Pancreas (tissue), 10 donors: Measurements from ENCODE around the gene ANKRD34A. TPM values are rescaled to one million over a fixed set of nuclear protein-coding genes. Genes with fewer than 3 reads are reported as not detected.
A peak's percentile ranks its signal among the peaks of the same experiment; 100 is the strongest.

Experiments used
- ATAC-seq, 4 donors: fragments of 200-7000 bp; cut with Tn5 transposase; one replicate each; pipeline versions ENCODE4 v1.8.0 to v1.9.1; 2020; ENCODE audit warnings: mild to moderate bottlenecking in 4 of 4, moderate library complexity in 4 of 4
- DNase-seq, 6 donors: peaks; one replicate each; pipeline ENCODE4 v3.0.0-alpha.2; 2020
- FAIRE-seq: peaks from 2 replicates; lab custom pipeline; 2012; peaks lifted over from hg19 to GRCh38; lab: Jason Lieb, UNC
- H3K27ac ChIP-seq, 4 donors: fragments of 200-600 bp; sonication (generic); 1 replicate in 3 of 4; 2 replicates in 1 of 4; pipeline versions ENCODE4 v1.5.0 to v1.8.0; 2020
- H3K27me3 ChIP-seq, 4 donors: fragments of 200-600 bp; one replicate each; pipeline ENCODE4 v1.8.0; 2021
- H3K36me3 ChIP-seq, 3 donors: fragments of 200-600 bp; sonication (generic) in 1 of 3; one replicate each; pipeline versions ENCODE4 v1.5.0 to v1.8.0; 2020 to 2021
- H3K4me1 ChIP-seq, 3 donors: fragments of 200-600 bp; one replicate each; pipeline ENCODE4 v1.8.0; 2021
- H3K4me3 ChIP-seq, 4 donors: fragments of 200-600 bp; sonication (generic) in 2 of 4; one replicate each; pipeline versions ENCODE4 v1.5.0 to v1.8.0; 2020 to 2021
- H3K9me3 ChIP-seq, 4 donors: fragments of 200-600 bp; one replicate each; pipeline ENCODE4 v1.8.0; 2021
- CTCF ChIP-seq, 4 donors: fragments of 200-600 bp; sonication (generic) in 3 of 4; IDR thresholded peaks; one replicate each; pipeline versions ENCODE4 v1.5.0 to v1.8.0; 2021; ENCODE audit warnings: antibody characterized with exemption in 4 of 4
- WGBS, 2 donors: extraction: QIAGEN DNeasy Blood & Tissue Kit; methylation state at CpG; one replicate each; pipeline ENCODE4 v1.1.7; 2013; 5-methylcytosine and 5-hydroxymethylcytosine counted together
- intact Hi-C, 3 donors: fragments of 100-400 bp; cut with DNase I; formaldehyde crosslinking; loops; one replicate each; pipeline versions ENCODE4 v1.11.1 to v1.14.2; 2022
- polyA plus RNA-seq, 2 donors: library from polyadenylated mRNA; stranded (reverse); fragments of 200-250 nt; gene quantifications; one replicate each; pipeline ENCODE4 v1.2.3, GENCODE V29; 2013
- total RNA-seq, 6 donors: library from RNA; stranded (reverse); fragmentation: NEBNext Ultra II Directional in 4 of 6; extraction: Animal tissue kit (Norgen Biotek cat#: 25700) in 4 of 6; gene quantifications; one replicate each; pipeline versions ENCODE4 v1.2.1 to v1.2.4, GENCODE V29; 2021 to 2023
- donor health status: healthy with polysubstance abuse.
- donor health status: DM: no; HTN: no; CAD: no; lungs with moderate emphysema.
- donor health status: DM: no; HTN: no; CAD: no.
- donor health status: control.
- donor health status: control.
- donor health status: Bipolar disorder and iron deficiency.
- donor health status: DM: yes; HTN: yes; CAD: no.
- donor health status: DM: no; HTN: no; CAD: no.
- donor health status: DM: no; HTN: no; CAD: no.
- donor health status: DM: yes; HTN: yes; CAD: no.

ANKRD34A gene
- total and polyA plus RNA-seq, 8 donors, result 0.04 to 0.38 (median 0.23) TPM

- no peak for TF ChIP-seq CTCF (IDR thresholded peaks at IDR 0.05)
- Histone ChIP-seq H3K27ac (peak within 1 kb of the TSS; percentile 27 to 89 (median 80)), H3K4me3 (peak within 1 kb of the TSS; percentile 43 to 93 (median 78)), H3K36me3 (no peaks in the 10 kb centered on the region), H3K27me3 (no peaks in the 10 kb centered on the region), H3K9me3 (no peaks in the 10 kb centered on the region), H3K4me1 (peaks cover 7 to 35% (median 24%) of the 10 kb centered on the region in 3 donors)
- ATAC-seq (peak; percentile 89 to 93 (median 92)), FAIRE-seq (no peak), DNase-seq (peak; percentile 91 to 98 (median 96))
- 0 to 1% methylated on average over 60 of the region's 60 CpGs for WGBS, 2 donors
- intact Hi-C loops, result no loop called here
Measured at GRCh38 chr1:145957443-145958319, 6.7 kb downstream of the ANKRD34A start, which contains the start of gene LIX1L. Gene LIX1L (minus strand): TSS chr1:145958017. CDS start chr1:145957927, 90 bp downstream.

- Histone ChIP-seq H3K27me3 (no peaks in the 10 kb centered on the region), H3K9me3 (no peaks in the 10 kb centered on the region), H3K4me1 (peaks cover 7 to 35% (median 22%) of the 10 kb centered on the region in 3 donors), H3K4me3 (peak overlapping the region; percentile 43 to 93 (median 78)), H3K27ac (peak overlapping the region in 3 of 4 donors; percentile 27 to 89 (median 84)), H3K36me3 (no peaks in the 10 kb centered on the region)
- DNase-seq, result no peak
- 9 to 15% methylated on average over 3 of the region's 3 CpGs for WGBS, 2 donors
- no peak for ATAC-seq
- no peak for TF ChIP-seq CTCF (IDR thresholded peaks at IDR 0.05)
- no peak for FAIRE-seq
- intact Hi-C loops, result no loop called here
Measured at GRCh38 chr1:145956781-145957442, 7.5 kb downstream of the ANKRD34A start.

- H3K36me3 ChIP-seq, result no peaks in the 10 kb centered on the region
- H3K4me3 ChIP-seq, result peak overlapping the region in 1 of 4 donors; percentile 83
- no peaks in the 10 kb centered on the region for H3K9me3 ChIP-seq
- TF ChIP-seq CTCF (IDR thresholded peaks at IDR 0.05), result no peak
- H3K27ac ChIP-seq, result peak overlapping the region in 2 of 4 donors; percentile 84 to 89
- ATAC-seq (no peak), FAIRE-seq (no peak), DNase-seq (no peak)
- intact Hi-C loops, result no loop called here
- peaks cover 2 to 30% (median 16%) of the 10 kb centered on the region in 3 donors for H3K4me1 ChIP-seq
- no peaks in the 10 kb centered on the region for H3K27me3 ChIP-seq
Measured at GRCh38 chr1:145956361-145956760, 8.0 kb downstream of the ANKRD34A start.

GRCh38 chr1:145955436-145955835 is 8.9 kb downstream of the ANKRD34A start:
- 46 to 56% methylated on average over 2 of the region's 2 CpGs for WGBS, 2 donors
- no peak overlapping the region for H3K27ac ChIP-seq
- ATAC-seq (no peak), DNase-seq (no peak), FAIRE-seq (no peak)
- H3K36me3 ChIP-seq, result no peaks in the 10 kb centered on the region
- H3K27me3 ChIP-seq, result no peaks in the 10 kb centered on the region
- peaks cover 0 to 30% (median 14%) of the 10 kb centered on the region in 3 donors for H3K4me1 ChIP-seq
- H3K9me3 ChIP-seq, result no peaks in the 10 kb centered on the region
- no peak for TF ChIP-seq CTCF (IDR thresholded peaks at IDR 0.05)
- intact Hi-C loops, result no loop called here
- no peak overlapping the region for H3K4me3 ChIP-seq
